AG04450 (cell line): ENCODE results near the gene RACGAP1. TPM values are rescaled to one million over a fixed set of nuclear protein-coding genes. Genes with fewer than 3 reads are reported as not detected.

ENCODE experiments used
- CTCF ChIA-PET: fragments of 300-600, 350-600 bp; formaldehyde crosslinking; extraction: SDS; loops from one replicate; lab custom pipeline; 2022; ENCODE audit warnings: antibody characterized with exemption, inconsistent platforms; lab: Charles Lee
- POLR2A ChIA-PET: fragments of 350-600 bp; formaldehyde crosslinking; extraction: SDS; loops from one replicate; lab custom pipeline; 2021; ENCODE audit warnings: antibody characterized with exemption, inconsistent platforms; lab: Yijun Ruan, JAX
- DNase-seq: peaks from one replicate; pipeline ENCODE4 v3.0.0-alpha.2; 2011; ENCODE audit warnings: low read depth, low spot score
- H3K27ac ChIP-seq: one replicate; pipeline ENCODE4 v1.5.1; 2012; ENCODE audit warnings: low read depth, low read length, control low read depth
- H3K27me3 ChIP-seq: one replicate; pipeline ENCODE4 v1.6.0; 2012; ENCODE audit warnings: low read length; ENCODE audit not compliant: control insufficient read depth, insufficient read depth
- H3K4me3 ChIP-seq: 2 replicates; pipeline ENCODE4 v1.5.1; 2011; ENCODE audit warnings: mild to moderate bottlenecking, low read depth, low read length, control low read depth
- H3K9me3 ChIP-seq: 2 replicates; pipeline ENCODE4 v1.5.1; 2012; ENCODE audit warnings: low read length; ENCODE audit not compliant: control insufficient read depth, insufficient read depth
- polyA plus RNA-seq: library from polyadenylated mRNA; depleted of rRNA; stranded (reverse); fragments of >200 nt; gene quantifications from 2 replicates; pipeline ENCODE4 v1.2.3, GENCODE V29; 2011
- TF ChIP-seq, protein P1 (sequence below): IDR thresholded peaks from 2 replicates; pipeline ENCODE4 v1.5.1; 2011; ENCODE audit warnings: low read depth, low read length, control low read depth, inconsistent platforms

Gene RACGAP1
- polyA plus RNA-seq, 1 experiment, result 26.2 TPM

DNA sequence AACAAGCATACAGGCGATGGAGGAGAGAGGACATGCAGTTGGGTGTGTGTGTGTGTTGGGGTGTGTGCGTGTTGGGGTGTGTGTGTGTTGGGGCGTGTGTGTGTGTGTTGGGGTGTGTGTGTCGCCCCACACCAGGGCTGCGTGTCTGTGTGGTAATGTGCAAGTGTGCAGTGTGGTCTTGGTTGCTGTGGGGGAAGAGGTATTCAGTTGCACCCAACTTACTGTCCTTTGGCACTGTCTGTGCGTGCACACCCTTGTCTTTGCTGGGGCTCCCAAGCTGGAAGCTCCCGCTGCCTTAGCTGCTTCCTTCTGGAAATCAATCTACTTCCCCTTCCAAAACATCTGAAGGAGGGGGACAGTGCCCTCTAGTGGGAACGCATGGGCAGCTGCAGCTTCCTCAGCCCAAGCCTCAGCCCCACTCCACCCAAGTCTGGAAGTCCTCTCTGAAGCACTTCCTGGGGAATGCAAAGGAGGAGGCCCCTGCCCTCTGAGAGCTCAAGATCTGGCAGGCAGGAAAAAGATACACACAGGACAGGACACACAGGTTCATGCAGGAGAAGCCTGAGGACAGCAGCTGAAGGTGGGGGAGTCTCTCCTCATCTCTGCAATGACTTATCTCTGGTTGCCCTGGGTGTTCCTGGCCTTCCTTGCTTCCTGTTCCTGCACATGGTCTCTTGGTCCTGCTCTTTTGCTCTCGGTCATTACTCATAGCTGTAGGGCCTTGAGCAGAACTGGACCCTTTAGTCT, 45.2 kb upstream of the RACGAP1 start:
- TF ChIP-seq, protein P1, sequence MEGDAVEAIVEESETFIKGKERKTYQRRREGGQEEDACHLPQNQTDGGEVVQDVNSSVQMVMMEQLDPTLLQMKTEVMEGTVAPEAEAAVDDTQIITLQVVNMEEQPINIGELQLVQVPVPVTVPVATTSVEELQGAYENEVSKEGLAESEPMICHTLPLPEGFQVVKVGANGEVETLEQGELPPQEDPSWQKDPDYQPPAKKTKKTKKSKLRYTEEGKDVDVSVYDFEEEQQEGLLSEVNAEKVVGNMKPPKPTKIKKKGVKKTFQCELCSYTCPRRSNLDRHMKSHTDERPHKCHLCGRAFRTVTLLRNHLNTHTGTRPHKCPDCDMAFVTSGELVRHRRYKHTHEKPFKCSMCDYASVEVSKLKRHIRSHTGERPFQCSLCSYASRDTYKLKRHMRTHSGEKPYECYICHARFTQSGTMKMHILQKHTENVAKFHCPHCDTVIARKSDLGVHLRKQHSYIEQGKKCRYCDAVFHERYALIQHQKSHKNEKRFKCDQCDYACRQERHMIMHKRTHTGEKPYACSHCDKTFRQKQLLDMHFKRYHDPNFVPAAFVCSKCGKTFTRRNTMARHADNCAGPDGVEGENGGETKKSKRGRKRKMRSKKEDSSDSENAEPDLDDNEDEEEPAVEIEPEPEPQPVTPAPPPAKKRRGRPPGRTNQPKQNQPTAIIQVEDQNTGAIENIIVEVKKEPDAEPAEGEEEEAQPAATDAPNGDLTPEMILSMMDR, result peak; percentile 98

DNA sequence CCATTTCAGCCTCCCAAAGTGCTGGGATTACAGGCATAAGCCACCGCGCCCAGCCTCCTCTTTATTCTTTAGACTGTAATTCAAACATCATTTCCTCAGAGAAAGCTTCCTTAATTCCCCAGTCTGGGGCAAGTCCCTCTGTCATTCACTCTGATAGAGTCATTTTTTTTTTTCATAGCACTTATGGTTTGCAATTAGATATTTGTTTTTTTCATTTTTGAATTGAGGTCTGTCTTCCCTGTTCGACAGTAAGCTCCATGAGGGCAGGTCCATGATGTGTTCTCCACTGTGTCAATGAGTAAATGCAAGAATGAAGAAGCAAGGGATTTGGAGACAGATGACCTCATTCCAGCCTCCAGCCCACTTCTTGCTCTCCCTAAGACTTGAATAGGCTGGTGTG, 44.2 kb upstream of the RACGAP1 start:
- Histone ChIP-seq H3K27ac (no peak overlapping the region), H3K27me3 (no peaks in the 10 kb centered on the region), H3K4me3 (no peak overlapping the region), H3K9me3 (no peaks in the 10 kb centered on the region)
- POLR2A ChIA-PET, result interaction anchor here (0.9 kb wide), 1 partner anchor 102 kb away, joined by 4 read pairs; no protein-coding TSS in a partner anchor
- TF ChIP-seq, protein P1, result no peak
- CTCF ChIA-PET, result interaction anchor here (0.6 to 10.4 kb wide), 18 partner anchors 9 to 203 kb away, joined by 3 to 290 read pairs (median 14); partner anchors contain the start of genes AQP5 and SMARCD1
- DNase-seq, result no peak

More for the DNA sequence above, 45.2 kb upstream of the RACGAP1 start:
- peak; percentile 81 for DNase-seq
- Histone ChIP-seq H3K4me3 (no peak overlapping the region), H3K27ac (no peak overlapping the region), H3K9me3 (no peaks in the 10 kb centered on the region), H3K27me3 (no peaks in the 10 kb centered on the region)
- ChIA-PET POLR2A (interaction anchor here (0.7 to 1.3 kb wide), 5 partner anchors 14 to 103 kb away, joined by 3 to 7 read pairs (median 4); no protein-coding TSS in a partner anchor), CTCF (interaction anchor here (0.6 to 10.4 kb wide), 39 partner anchors 10 to 561 kb away, joined by 3 to 290 read pairs (median 6); partner anchors contain the start of genes AQP5, AQP6, COX14 and SMARCD1)

DNA sequence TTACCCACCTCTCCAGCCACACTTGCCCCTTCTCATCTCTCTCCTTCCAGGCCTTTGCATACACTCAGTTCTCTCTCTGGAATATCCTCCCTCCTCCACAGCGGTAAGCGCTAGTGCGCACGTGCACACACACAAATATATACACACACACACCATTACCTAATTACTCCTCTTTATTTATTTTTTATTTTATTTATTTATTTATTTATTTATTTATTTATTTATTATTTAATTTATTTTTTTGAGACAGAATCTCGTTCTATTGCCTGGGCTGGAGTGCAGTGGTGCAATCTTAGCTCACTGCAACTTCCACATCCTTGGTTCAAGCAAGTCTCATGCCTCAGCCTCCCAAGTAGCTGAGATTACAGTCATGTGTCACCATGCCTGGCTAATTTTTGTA, 43.8 kb upstream of the RACGAP1 start:
- ChIA-PET POLR2A (no interaction called here), CTCF (interaction anchor here (1.4 to 10.4 kb wide), 11 partner anchors 9 to 123 kb away, joined by 5 to 290 read pairs (median 15); partner anchors contain the start of gene AQP5)
- TF ChIP-seq, protein P1, result no peak
- no peak overlapping the region for H3K27ac ChIP-seq
- H3K27me3 ChIP-seq, result no peaks in the 10 kb centered on the region
- H3K4me3 ChIP-seq, result no peak overlapping the region
- H3K9me3 ChIP-seq, result no peaks in the 10 kb centered on the region
- DNase-seq, result no peak

DNA sequence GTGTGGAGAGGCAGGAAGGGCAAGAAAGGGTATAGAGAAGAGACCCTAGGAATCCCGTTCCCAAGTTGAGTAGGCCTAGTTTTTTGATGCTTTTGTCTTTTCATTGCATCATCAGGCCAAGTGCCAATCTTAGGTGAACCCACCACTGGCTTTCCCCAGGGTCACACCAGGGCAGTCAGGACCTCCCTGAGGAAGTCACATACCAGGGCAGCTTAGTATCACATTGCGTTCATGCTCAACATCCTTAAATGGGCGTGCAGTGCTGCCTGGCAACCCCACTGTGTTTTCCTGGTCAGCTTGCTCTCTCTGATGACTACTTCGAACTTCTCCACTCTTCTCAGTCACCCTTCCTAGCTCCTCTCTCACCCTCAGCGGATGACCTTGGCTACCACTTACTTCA, 41.1 kb upstream of the RACGAP1 start:
- no peaks in the 10 kb centered on the region for H3K9me3 ChIP-seq
- H3K4me3 ChIP-seq, result no peak overlapping the region
- DNase-seq, result peak; percentile 61
- TF ChIP-seq, protein P1, result no peak
- H3K27me3 ChIP-seq, result no peaks in the 10 kb centered on the region
- CTCF ChIA-PET, result interaction anchor here (0.6 to 10.4 kb wide), 9 partner anchors 11 to 248 kb away, joined by 3 to 290 read pairs (median 6); partner anchors contain the start of gene SMARCD1
- H3K27ac ChIP-seq, result no peak overlapping the region
- POLR2A ChIA-PET, result interaction anchor here (0.7 to 1.5 kb wide), 3 partner anchors 19 to 197 kb away, joined by 3 read pairs; partner anchors contain the start of gene SMARCD1
